Measurements from ENCODE around the gene CCNG2. TPM values are rescaled to one million over a fixed set of nuclear protein-coding genes. Genes with fewer than 3 reads are reported as not detected.
"Not testable (repeated sequence)": the region's sequence is repeated elsewhere in the genome, so short reads cannot be mapped to it uniquely, and the experiment has no call there.

CCNG2 gene, protein sequence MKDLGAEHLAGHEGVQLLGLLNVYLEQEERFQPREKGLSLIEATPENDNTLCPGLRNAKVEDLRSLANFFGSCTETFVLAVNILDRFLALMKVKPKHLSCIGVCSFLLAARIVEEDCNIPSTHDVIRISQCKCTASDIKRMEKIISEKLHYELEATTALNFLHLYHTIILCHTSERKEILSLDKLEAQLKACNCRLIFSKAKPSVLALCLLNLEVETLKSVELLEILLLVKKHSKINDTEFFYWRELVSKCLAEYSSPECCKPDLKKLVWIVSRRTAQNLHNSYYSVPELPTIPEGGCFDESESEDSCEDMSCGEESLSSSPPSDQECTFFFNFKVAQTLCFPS
- 9.6 TPM for total RNA-seq
- long read RNA-seq, full-length matches to known transcripts, result 6 of 7 reads
- long read RNA-seq, partial matches to known transcripts, result 1 of 7 reads
- long read RNA-seq, other reads (novel, unspliced or antisense), result 0 of 7 reads

DNA sequence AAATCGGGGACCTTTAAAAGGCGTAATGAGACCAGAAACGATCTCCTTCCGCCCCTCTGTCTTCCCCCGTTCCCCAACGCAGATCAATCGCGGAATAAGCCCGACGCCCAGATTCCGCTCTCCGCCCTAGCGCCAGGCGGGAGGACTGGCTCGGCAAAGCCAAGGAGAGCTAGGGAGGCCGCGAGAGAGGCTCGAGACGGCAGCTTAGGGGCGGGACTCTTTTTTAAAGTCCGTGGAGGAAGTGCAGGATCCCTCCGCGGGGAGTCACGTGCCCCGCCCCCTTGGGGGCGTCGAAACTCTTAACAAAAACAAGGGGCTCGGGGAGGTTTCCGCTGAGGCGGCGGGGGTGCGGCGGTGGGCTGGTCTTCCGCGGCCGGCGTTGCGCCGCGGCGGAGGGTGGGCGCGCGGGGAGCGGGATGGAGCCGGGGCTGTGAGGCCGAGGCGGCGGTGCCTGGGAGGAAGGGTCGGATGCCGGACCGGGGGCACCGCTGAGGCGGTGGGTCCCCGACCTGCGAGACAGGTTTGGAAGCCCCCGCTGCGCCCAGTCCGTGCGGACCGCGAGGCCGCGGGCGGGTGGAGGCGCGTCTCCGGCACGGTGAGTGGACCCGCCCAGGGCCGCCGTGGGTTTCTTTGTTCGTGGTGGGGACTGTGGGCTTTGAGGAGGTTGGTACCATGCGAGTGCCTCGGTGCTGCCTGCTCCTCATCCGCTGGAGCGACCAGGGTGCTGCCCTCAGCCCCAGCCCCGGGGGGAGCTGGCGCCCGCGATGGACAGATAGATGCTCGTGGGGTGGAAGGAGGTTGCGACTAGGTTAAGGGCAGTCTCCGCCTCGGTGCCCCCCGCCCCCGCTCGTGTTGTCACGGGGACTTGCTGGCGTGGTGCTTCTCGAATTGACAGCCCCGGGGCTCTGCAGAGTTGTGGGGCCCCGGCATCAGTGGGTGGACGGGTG is at the start of gene CCNG2:
Gene CCNG2, plus strand, starts transcription at position 296 of the 947 bp plus-strand sequence. CDS start 1,326 bp downstream, outside the sequence.
- DNase-seq (peak; percentile 86), ATAC-seq (ENCODE audit: poor library complexity) (peak; percentile 72)
- intact Hi-C loops (cut with DNase I), result no loop called here

GRCh38 chr4:77110730-77111129 is 46.3 kb upstream of the CCNG2 start:
- ATAC-seq (ENCODE audit: poor library complexity), result no peak
- no peak for DNase-seq
- intact Hi-C loops (cut with DNase I), result no loop called here

GRCh38 chr4:77113069-77113468 is 43.9 kb upstream of the CCNG2 start:
- DNase-seq, result no peak
- no peak for ATAC-seq (ENCODE audit: poor library complexity)
- intact Hi-C loops (cut with DNase I), result no loop called here

GRCh38 chr4:77117721-77118120 is 39.3 kb upstream of the CCNG2 start:
- DNase-seq, result no peak
- intact Hi-C loops (cut with DNase I), result no loop called here
- no peak for ATAC-seq (ENCODE audit: poor library complexity)

DNA sequence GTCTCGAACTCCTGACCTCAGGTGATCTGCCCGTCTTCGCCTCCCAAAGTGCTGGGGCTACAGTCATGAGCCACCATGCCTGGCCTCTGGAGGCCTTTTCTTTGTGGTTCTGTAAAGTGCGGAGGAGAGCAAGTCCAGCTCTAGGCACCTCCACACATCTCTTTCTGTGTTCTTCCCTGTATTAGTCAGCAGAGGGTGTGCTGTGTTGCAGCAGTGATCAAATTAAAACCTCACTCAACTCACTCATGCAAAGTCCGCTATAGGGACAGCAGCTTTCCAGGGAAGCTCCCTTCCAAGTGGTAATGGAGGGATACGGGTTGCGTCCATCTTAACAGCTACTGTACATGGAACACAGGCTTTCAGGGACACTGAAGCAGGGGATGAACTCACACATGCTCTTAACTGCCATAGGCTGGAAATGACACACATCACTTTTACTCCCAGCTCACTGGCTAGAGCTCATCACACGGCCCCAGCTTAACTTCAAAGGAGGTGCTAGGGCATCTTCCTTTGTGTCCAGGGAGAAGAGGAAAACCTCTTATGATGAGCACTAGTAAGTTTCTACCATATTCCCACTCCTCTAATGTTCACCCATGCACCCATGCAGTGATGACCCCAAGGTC is 36.0 kb upstream of the CCNG2 start:
- intact Hi-C loops (cut with DNase I), result no loop called here
- DNase-seq (no peak), ATAC-seq (ENCODE audit: poor library complexity) (no peak)

- DNase-seq, result no peak
- intact Hi-C loops (cut with DNase I), result no loop called here
- no peak for ATAC-seq (ENCODE audit: poor library complexity)
Measured at GRCh38 chr4:77121736-77122240, 35.2 kb upstream of the CCNG2 start.

DNA sequence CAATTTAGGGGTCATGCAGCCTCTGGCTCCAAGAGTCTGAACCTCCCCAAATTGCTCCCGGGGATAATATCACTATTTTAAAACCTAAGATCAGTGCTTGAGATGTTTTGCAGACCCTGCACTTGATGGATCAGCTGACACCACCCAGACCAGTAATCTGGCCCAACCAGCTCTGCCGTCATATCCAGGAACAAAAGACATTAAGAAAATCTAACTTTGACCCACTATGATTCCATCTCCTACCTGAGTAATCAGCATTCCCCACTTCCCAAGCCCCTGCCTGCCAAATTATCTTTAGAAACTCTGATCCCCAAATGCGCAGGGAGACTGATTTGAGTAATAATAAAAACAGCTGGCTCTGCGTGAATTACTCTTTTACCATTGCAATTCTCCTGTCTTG is 34.4 kb upstream of the CCNG2 start:
- intact Hi-C loops (cut with DNase I), result no loop called here
- DNase-seq (no peak), ATAC-seq (ENCODE audit: poor library complexity) (no peak)

DNA sequence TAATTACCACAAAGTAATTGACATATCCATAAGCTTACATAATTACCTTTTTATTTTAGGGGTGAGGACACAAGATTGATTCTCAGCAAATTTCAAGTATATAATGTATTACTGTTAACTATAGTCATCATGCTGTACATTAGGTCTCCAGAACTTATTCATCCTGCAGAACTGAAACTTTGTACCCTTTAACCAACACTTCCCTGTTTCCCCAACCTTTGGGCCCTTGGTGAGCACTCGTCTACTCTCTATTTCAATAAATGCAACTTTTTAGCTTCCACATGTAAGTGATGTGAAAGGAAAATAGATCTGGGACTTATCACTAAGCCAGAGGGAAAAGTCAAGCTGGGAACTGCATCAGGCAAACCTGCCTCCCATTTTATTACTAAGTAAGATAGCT is 33.6 kb upstream of the CCNG2 start:
- intact Hi-C loops (cut with DNase I), result no loop called here
- DNase-seq (no peak), ATAC-seq (ENCODE audit: poor library complexity) (no peak)

GRCh38 chr4:77124576-77124975 is 32.4 kb upstream of the CCNG2 start:
- no peak for DNase-seq
- no peak for ATAC-seq (ENCODE audit: poor library complexity)
- intact Hi-C loops (cut with DNase I), result no loop called here

DNA sequence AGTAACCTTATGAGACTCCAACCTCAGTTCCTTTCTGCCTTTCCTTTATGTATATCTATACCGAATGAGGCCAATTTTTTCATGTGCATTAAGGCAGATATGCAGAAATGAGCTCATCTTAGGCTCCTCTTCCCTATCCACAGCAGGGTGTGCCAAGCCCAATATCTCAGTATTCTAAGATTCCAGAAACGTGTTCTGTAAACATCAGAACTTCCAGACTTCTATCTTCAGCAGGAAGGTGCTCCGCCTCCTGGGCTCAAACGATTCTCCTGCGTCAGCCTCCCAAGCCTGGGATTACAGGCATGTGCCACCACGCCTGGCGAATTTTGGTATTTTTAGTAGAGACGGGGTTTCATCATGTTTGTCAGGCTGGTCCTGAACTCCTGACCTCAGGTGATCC is 31.0 kb upstream of the CCNG2 start:
- no peak for DNase-seq
- ATAC-seq (ENCODE audit: poor library complexity), result no peak
- intact Hi-C loops (cut with DNase I), result no loop called here

- DNase-seq (no peak), ATAC-seq (ENCODE audit: poor library complexity) (peak; percentile 52)
- intact Hi-C loops (cut with DNase I), result no loop called here
Measured at GRCh38 chr4:77126809-77127208, 30.2 kb upstream of the CCNG2 start.

- no peak for DNase-seq
- intact Hi-C loops (cut with DNase I), result no loop called here
- no peak for ATAC-seq (ENCODE audit: poor library complexity)
Measured at GRCh38 chr4:77127215-77127614, 29.8 kb upstream of the CCNG2 start.

GRCh38 chr4:77127837-77128621 is 29.0 kb upstream of the CCNG2 start:
- DNase-seq, result no peak
- intact Hi-C loops (cut with DNase I), result no loop called here
- no peak for ATAC-seq (ENCODE audit: poor library complexity)

DNA sequence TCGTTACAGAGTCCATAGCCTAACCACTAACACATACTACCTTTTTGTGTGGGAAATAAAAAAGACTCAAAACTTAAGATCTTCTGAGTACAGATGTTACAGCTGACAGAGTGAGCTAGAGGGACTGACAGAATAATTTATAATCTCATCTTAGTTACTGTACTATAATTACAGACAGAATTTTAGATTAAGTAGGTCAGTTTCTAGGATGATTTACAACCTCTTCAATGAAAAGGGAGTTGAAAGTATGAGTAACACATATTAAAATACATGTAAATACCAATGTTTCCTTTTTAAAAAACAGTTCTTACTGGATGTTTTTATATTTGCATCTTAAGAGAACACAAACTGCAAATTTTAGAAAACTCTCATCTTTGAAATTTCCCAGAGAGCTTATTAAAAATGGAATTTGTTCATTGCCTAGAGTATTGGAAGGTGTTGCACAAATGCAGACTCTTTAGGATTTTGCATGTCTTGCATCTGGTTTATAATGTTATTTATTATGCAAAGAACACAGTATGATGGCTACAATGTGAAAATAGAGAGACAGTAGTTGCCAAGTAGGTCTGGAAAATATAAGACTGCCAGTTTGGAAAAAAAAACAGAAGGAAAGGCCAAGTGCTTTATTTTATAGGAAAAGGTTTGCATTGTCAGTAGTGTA is 24.2 kb upstream of the CCNG2 start:
- intact Hi-C loops (cut with DNase I), result no loop called here
- DNase-seq (no peak), ATAC-seq (ENCODE audit: poor library complexity) (no peak)

DNA sequence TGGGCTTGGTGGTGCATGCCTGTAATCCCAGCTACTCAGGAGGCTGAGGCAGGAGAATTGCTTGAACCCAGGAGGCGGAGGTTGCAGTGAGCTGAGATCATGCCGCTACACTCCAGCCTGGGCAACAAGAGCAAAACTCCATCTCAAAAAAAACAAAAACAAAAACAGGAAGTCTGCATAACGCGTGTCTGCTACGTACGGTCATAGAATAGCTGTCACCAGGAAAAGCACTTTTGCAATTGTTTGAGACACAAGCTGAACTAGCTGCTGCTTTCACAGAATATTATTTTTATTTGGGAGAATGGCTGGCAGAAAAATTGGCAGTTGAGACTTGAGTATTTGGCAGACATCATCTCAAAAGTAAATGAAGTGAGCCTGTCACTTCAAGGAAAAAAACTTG is 19.6 kb upstream of the CCNG2 start:
- intact Hi-C loops (cut with DNase I); DNase-seq; ATAC-seq (ENCODE audit: poor library complexity): not testable (repeated sequence)

DNA sequence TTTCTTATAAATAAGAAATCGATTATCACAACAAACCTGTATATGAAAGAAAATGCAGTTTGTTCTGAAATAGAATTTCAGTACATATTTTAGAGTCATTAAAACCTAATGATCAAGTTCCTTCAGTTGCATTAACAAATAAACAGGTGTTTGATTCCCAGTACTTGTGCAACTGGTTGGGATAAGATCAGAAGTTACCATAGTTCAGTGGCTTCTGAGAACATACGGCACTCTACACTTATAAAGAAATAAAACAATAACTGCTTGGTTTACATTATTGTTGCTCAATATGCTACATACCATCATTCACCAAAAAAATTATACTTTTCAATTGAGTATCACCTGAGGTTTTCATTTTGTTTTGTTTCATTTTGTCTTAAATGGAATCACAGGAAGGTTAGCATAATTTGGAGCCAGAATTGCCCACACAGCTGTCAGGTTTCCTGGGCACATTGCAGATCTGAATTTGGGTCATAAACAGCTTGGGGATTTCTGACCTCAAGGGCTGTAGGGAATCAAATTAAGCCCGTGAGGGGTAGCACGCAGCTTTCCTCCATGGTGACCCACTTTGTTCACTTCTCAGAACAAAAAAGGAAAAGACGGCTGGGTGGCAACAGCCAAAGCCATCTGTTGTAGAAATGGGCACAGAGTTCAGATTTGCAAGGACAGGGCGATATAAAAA is 14.9 kb upstream of the CCNG2 start:
- ATAC-seq (ENCODE audit: poor library complexity), result no peak
- intact Hi-C loops (cut with DNase I), result no loop called here

DNA sequence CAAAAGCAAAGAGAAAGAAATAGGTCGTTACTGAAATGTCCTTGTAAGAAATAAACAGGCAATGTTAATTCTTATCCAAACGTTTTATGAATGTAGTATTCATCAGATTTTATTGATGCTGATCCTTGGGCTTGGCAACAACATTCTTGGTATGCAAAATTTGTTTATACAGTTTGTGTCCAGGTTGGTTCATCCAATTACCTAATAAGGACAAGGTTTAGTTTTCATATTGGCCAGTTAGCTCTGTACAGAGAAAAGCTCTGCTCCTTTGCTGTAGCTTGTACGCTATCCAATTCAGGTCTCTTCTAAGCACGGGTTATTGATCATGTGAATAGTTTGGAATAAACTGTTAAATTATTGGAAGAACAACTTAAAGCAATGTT is 14.4 kb upstream of the CCNG2 start:
- intact Hi-C loops (cut with DNase I), result no loop called here
- DNase-seq, result no peak
- no peak for ATAC-seq (ENCODE audit: poor library complexity)

More for the DNA sequence above, 14.9 kb upstream of the CCNG2 start:
- DNase-seq, result no peak

All from Right ventricle myocardium superior (tissue), 1 donor.